RKO (cell line): ENCODE results near the gene ZNF273.
A peak's percentile ranks its signal among the peaks of the same experiment; 100 is the strongest.
"Not testable (repeated sequence)": the region's sequence is repeated elsewhere in the genome, so short reads cannot be mapped to it uniquely, and the experiment has no call there.

Experiments
- DNase-seq: peaks from one replicate; pipeline ENCODE4 v3.0.0-alpha.2; 2016; ENCODE audit warnings: low spot score

The ZNF273 gene

DNA sequence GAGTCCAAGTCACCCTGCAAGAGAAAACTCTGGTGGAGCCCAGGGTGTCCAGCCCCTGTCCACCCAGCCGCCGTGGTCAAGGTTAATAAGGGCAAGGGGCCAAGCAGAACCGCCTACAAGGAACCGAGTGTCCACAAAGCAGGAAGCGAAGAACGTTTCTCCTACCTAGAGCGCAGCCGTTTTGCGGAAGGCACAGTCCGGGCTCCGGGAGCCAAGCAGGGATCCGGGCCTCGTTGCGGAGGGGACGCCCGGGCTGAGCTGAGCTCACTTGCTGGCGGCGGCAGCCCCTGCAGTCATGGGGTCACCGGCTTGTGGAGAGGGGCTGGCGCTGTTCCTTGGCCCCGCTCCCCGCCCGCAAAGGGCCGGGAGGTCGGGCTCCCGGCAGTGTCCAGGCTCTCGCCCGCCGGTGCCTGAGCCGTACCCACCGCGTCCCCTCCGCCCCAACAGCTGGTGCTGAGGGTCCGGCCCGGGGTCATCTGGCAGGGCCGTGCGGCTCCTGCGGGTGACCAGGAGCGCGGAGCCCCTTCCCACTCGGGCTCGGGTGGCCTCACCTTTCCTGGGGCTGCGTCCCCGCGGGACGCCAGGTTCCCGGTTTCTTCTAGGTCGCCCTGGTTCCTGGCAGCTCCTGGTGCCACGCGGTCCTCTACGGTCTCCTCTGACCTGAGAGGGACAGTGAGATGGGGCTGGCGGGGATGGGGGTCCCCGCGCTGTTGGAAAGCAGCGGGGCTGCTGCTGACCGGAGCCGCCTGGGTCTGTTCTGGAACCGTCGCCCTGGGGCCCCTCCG is 14.0 kb upstream of the ZNF273 start:
- DNase-seq, result no peak

DNA sequence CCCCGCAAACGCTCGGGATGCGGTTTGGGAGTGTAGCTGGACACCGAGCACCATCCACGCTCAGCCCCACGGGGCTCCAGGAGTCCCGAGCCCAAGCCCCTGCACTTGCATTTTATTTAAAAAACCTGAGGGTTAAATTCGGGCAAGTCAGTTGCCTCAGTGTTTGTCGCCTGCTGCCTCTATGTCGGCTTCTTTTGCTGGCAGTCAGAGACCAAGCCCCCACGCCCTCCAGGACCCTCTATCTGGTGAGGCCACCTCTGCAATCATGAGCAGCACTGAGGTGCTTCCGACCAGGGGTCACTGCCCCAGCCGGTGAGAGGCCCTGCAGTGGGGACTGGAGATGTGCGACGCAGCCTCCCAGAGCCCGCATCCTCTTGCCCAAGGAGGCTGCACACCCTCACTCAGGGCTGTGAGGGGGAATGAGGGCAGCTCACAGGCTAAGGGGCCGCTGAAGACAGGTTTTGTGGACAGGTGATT is 13.3 kb upstream of the ZNF273 start:
- no peak for DNase-seq

DNA sequence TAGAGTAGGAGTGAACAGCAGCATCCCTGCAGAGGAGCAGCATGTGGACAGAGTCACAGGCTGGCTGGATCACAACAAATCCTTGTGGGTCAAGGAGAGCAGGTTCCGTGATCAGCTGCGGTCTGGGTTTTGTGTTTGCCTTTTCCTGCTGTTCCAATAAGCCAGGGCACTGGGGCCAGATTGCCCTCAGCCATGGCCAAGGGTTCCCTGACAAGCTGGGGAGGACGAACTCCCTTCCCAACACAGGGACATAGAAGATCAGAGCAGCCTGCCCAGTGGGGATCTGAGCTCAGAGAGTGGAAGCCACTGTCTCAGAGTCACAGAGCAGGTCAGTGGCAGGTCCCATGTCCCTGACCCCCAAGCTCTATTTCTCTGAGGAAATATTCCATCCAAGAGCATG is 12.8 kb upstream of the ZNF273 start:
- not testable (repeated sequence) for DNase-seq

DNA sequence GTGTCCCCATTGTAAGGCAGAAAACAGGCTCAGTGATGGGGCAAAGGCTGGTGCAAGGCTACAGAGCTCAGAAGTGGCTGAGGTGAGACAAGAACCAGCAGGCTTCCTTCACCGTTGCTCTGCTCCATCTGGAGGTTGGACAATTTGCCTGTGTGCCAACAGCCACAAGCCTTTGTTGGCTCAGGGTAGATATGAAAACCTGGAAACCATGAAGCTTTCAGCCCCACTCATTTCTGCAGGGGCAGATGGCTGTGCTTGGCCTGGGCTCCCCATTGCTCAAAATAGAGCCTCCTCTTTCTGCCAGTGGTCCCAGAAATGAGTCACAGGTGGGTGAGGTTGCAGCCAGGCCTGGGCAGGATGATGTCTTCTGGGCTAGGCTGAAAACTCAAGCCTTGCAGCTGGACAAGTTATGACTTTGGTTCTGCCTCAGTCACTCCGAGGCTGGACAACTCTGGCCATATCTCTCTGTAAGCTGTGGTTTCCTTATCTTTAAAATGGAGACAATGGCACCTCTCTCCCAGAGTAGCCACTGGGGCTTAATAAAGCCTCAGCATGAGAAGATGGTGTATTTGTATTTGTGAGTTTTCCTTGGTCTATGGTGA is 12.2 kb upstream of the ZNF273 start:
- DNase-seq, result no peak

DNA sequence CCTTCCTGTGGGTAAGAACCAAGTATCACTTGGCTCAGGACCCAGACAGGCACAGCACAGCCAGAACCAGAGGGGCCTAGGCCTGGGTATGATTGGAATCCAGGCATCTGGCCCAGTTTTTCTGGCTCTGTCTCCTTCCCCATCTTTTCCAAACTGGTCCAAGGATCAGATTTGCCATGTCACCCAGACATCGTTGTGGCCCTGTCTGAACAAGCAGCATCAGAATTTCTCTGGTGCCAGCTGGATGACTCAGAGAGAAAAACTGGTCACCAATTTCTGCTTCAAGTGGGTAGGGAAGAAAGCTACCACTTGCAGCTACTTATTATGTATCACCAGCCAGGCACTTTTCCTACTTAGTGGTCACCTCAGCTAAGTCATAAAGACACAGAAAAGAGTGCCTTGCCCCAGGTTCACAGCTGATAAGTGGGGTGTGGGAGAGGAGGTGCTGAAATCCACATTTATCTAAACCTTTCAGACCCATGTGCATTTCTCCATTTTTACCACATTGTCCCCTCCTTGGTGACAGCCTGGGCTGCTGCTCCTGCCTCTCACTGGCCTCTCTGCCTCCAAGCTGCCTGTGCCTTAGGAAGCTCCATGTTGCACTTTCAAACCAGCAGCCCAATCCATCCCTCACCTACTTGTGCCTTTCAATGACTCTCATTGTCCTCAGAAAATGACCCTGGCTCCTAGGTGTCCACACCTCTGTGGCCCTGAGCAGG is 11.6 kb upstream of the ZNF273 start:
- peak; percentile 17 for DNase-seq

DNA sequence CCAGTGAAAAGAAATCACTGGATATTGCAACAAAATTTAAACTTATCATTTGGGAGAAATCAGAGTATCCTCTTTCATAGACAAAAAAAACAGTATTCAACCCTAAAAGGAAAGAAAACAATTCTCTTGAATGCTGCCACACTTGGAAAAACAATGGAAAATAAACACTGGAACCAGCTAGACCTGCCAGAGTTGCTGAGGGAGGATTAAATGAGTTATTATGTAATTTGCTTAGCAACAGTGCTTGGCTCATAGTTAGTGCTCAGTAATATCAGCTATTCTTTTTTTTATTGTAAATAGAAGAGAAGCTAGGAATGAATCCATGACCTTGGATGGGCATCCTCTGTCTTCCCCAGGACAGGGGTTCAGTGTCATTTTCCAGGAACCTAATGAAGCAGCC is 11.0 kb upstream of the ZNF273 start:
- DNase-seq, result no peak

DNA sequence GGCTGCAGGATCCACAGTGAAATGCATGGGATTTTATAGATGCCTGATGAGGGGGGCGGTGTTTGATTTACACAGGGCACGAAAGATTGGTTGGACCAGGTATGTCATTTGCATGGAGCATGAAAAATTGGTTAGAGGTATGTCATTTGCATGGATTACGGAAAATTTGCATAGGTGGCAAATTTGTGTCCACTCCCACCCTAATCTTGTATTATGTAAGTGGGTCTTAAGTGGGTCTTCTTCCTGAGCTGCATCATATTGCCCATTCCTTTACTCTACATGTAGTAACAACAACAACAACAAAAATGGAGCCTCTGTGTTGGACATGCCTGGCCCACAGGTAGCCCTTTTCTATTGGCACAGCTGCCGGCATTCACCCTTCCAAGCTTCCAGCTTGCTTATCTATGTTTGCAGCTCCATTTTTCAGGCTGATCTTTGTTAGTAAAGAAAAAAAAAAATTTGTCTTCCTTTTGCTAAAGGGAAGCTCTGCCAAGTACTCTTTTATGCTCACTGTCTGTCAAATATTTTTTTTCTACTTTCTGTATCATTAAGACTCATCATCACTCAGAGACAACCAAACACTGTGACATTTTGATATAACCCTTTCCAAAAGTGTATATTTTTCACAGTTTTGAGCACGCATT is 10.3 kb upstream of the ZNF273 start:
- no peak for DNase-seq

DNA sequence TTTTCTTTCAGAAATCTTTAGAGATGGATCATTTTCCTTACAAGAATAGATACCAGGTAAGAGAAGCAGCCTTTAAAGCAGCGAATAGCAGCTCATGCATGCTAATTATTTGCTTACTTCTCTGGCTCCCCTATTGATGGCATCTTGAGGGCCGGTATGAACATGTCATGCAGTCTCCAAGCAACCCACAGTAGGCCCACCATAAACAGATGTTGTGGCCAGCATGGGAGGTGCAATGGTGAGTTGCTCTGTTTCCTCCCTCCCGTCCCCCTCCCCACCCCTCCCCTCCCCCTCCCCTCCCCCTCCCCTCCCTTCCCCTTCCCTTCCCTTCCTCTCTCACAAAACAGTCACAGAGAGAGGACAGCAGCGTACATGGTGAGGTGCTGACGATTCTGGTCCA is 9.7 kb upstream of the ZNF273 start:
- DNase-seq, result no peak

DNA sequence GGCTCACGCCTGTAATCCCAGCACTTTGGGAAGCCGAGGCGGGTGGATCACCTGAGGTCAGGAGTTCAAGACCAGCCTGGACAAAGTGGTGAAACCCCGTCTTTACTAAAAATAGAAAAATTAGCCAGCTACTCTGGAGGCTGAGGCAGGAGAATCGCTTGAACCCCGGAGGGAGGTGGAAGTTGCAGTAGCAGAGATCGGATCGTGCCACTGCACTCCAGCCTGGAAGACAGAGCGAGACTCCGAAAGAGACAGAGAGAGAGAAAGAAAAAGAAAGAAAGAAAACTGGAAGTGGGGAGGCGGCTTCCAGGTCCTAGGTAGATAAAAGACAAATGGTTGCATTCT is 640 bp upstream of the ZNF273 start:
- DNase-seq, result not testable (repeated sequence)

DNA sequence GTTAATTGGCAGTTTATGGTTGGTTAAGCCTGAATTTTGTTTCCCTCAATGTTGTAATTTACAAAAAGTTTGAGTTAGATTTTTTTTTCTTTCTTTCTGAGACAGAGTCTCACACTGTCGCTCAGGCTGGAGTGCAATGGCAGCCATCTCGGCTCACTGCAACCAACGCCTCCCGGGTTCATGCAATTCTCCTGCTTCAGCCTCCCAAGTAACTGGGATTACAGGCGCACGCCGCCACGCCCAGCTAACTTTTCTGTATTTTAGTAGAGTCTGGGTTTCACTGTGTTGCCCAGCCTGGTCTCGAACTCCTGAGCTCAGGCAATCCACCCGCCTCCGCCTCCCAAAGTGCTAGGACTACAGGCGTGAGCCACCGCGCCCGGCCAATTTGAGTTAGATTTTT is 935 bp downstream of the ZNF273 start:
- DNase-seq, result no peak

DNA sequence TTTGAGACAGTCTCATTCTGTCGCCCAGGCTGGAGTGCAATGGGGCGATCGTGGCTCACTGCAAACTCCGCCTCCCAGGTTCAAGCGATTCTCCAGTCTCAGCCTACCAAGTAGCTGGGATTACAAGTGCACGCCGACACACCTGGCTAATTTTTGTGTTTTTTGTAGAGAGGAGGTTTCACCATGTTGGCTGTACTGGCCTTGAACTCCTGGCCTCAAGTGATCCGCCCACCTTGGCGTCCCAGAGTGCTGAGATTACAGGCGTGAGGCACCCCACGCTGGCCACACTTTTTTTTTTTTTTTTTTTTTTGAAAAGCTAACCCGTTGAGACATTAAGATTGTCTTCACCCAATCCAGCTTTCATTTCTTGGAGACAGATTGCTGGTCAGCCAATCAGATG is 2.1 kb downstream of the ZNF273 start:
- no peak for DNase-seq

DNA sequence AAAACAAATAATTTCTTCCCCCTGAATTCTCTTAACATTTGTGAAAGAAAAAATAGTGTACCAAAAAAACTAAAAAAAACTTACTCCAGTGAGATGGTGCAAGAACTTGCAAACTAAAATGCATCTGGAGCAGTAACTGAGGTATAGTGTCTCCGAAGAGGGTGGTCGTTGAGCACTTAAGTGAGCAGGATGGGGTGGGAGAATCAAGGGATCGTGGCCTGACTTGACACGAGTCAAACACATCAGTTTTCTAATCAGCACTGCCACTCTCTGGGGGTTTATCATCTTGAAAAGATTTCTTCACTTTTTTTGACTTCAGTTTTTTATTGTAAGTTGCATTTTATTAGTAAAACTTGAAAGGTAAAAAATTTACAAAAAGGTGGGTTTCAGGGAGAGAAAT is 2.5 kb downstream of the ZNF273 start:
- DNase-seq, result no peak

DNA sequence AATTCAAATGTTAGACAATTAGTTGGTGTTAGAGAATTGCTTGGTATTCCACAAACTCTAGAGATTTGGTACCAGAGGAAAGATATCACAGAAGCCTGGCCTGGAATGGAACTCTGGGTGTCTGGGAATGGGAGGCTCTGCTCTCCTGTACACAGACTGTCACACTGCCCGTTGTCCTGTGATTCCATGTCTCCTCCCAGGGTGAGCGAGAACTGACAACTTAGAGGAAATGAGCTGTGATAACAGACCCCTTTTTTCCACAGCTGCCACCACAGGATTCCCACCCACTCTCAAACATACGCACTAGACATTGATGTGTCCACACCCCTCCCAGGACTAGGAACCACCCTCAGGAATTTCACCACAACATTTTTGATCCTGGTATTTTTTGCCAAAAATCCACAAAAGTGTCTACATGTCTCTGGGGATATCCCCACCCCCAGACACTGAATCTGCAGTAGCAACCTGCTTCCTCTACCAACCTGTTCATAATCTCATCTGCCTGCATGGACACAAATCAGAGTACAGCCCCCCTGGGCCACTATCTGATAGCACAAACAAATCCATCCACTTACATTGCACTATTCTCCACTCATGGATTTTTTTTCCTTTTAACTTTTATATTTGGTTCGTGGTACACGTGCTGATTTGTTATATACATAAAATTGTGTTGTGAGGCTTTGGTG is 4.7 kb downstream of the ZNF273 start:
- no peak for DNase-seq

DNA sequence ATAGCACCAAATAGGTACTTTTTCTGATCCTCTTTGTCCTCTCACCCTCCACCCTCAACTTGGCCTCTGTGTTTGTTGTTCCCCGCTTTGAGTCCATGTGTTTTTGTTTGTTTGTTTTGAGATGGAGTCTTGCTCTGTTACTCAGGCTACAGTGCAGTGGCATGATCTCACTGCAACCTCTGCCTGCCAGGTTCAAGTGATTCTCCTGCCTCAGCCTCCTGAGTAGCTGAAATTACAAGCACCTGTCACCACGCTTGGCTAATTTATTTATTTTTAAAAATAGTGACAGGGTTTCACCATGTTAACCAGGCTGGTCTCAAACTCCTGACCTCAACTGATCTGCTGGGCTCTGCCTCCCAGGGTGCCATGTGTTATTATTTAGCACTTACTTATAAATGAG is 5.3 kb downstream of the ZNF273 start:
- no peak for DNase-seq

DNA sequence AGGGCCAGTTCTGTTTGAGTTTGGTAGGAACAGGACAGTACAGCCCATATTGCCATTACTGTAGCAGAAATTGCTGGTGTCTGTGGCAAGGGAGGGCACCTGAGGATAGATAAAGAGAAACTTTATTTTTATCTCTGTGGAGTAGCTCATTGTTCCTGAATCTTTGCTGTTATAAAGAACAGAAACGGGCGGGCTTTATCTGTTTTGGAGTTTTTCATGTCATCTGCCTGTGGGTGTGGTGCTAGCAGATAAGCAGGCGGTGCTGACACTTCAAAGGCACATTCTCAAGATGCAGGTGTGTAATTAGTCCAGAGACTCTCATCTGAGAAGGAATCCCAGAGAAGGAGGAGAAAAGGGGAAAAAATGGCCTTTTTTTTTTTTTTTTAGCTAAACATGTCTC is 11.5 kb downstream of the ZNF273 start:
- no peak for DNase-seq

DNA sequence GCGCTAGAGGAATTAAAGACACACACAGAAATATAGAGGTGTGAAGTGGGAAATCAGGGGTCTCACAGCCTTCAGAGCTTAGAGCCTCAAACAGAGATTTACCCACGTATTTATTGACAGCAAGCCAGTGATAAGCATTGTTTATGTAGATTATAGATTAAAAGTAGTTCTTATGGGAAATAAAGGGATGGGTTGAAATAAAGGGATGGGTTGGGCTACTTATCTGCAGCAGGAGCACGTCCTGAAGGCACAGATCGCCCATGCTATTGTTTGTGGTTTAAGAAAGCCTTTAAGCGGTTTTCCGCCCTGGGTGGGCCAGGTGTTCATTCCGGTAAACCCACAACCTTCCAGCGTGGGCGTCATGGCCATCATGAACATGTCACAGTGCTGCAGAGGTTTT is 12.2 kb downstream of the ZNF273 start:
- DNase-seq, result not testable (repeated sequence)

DNA sequence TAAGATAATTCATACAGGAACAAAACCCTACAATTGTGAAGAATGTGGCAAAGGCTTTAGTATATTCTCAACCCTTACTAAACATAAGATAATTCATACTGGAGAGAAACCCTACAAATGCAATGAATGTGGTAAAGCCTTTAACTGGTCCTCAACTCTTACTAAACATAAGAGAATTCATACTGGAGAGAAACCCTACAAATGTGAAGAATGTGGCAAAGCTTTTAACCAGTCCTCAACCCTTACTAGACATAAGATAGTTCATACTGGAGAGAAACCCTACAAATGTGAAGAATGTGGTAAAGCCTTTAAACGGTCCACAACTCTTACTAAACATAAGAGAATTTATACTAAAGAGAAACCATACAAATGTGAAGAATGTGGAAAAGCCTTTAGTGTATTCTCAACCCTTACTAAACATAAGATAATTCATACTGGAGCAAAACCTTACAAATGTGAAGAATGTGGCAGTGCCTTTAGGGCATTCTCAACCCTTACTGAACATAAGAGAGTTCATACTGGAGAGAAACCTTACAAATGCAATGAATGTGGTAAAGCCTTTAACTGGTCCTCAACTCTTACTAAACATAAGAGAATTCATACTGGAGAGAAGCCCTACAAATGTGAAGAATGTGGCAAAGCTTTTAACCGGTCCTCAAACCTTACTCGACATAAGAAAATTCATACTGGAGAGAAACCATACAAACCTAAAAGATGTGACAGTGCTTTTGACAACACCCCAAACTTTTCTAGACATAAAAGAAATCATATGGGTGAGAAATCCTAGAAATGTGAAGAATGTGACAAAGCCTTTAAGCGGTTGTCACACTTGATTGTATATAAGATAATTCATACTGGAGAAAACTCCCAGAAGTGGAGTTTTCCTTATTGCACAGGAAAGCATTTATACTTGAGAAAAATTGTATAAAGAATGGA is 25.4 kb downstream of the ZNF273 start:
- not testable (repeated sequence) for DNase-seq

DNA sequence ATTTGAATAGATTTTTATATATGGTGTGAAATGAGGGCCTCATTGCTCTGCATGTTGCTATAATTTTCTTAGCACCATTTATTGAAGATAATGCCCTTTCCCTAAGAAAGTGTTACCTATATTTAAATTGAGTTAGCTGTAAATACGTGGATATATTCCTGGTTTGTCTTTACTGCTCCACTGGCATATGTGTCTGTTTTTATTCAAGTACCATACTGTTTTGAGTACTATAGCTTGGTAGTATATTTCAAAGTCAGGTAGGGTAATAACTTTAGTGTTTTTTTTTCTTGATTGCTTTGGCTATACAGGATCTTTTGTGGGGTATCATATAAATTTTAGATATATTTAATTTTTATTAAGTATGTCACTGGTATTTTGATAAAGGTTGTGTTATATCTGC is 31.4 kb downstream of the ZNF273 start:
- DNase-seq, result no peak

DNA sequence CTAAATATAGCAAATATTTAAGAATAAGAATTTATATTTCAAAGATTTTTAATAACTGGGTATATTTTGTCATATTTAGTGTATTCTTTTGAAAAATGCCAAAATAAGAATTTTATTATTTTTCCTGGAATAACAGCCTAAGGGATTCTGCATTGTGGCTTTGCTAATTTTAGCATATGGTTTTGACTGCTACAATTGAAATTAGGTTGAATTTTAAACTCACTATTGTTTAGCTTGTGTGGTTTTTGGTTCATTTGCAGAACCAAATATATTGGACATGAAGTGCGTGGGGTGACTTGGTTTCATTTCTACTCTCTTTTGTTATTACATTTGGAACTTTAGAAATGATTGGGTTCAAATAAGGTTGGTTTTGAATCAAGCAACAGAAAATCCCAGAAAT is 35.5 kb downstream of the ZNF273 start:
- DNase-seq, result no peak

DNA sequence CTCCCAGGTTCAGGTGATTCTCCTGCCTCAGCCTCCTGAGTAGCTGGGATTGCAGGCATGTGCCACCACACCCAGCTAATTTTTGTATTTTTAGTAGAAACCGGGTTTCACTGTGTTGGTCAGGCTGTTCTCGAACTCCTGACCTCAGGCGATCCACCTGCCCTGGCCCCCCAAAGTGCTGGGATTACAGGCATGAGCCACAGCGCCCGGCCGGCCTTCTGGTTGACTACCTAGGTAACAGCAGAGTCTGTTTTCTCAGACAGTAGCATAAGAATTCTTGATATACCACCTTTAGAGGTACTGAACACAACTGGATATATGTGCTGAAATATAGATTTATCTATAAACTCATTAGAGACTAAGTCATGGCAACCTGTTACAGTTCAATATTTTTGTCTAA is 36.9 kb downstream of the ZNF273 start:
- not testable (repeated sequence) for DNase-seq
